ENCODE data around the gene GLS.

The GLS gene

GRCh38 chr2:190891372-190891771 lies 10.8 kb downstream of the GLS start:
- H3K27ac ChIP-seq (ENCODE audit: low read length, poor library complexity, severe bottlenecking): no peak overlapping the region
- no peak overlapping the region for H3K4me3 ChIP-seq (ENCODE audit: insufficient read depth in 1 of 2, low read depth in 1 of 2, low read length in 2 of 2)
- no peak overlapping the region for H3K18ac ChIP-seq (ENCODE audit: low read depth in 1 of 2, low read length in 2 of 2)
- no peak overlapping the region for H3K4ac ChIP-seq (ENCODE audit: low read depth in 1 of 2, low read length in 2 of 2)
- no peaks in the 10 kb centered on the region for H3K27me3 ChIP-seq (ENCODE audit: control insufficient read depth in 1 of 2, insufficient read depth in 1 of 2, low read length in 2 of 2)
- H4K8ac ChIP-seq (ENCODE audit: low read length): no peak overlapping the region
- no peak overlapping the region for H2BK15ac ChIP-seq (ENCODE audit: low read depth, poor library complexity, severe bottlenecking)
- H2AK5ac ChIP-seq (ENCODE audit: low read length, severe bottlenecking): no peak overlapping the region
- no peaks in the 10 kb centered on the region for H3K9me3 ChIP-seq (ENCODE audit: control insufficient read depth, low read length)
- DNase-seq: no peak
- H2BK5ac ChIP-seq (ENCODE audit: low read depth, low read length, poor library complexity, severe bottlenecking): no peak overlapping the region
- no peaks in the 10 kb centered on the region for H3K4me1 ChIP-seq (ENCODE audit: control insufficient read depth, insufficient read depth, low read depth, low read length)
- H2BK12ac ChIP-seq (ENCODE audit: low read length in 2 of 2): no peak overlapping the region
- no peak overlapping the region for H3K23ac ChIP-seq (ENCODE audit: low read length in 2 of 2)
- no peaks in the 10 kb centered on the region for H3K79me1 ChIP-seq (replicated peaks; ENCODE audit: low read length, poor library complexity, severe bottlenecking)
- no peak overlapping the region for H3K4me2 ChIP-seq (ENCODE audit: low read length, poor library complexity, severe bottlenecking)
- H2BK120ac ChIP-seq (ENCODE audit: low read depth, low read length): no peak overlapping the region
- no peak overlapping the region for H4K91ac ChIP-seq (ENCODE audit: low read length)
- H3K36me3 ChIP-seq (ENCODE audit: control insufficient read depth in 1 of 2, insufficient read depth in 2 of 2, low read depth in 1 of 2, low read length in 2 of 2): peaks cover 0 to 30% of the 10 kb centered on the region in 2 experiments
- no peak overlapping the region for H2AFZ ChIP-seq (ENCODE audit: low read depth, low read length)
- no peak overlapping the region for H3K9ac ChIP-seq (ENCODE audit: low read length)
- H3K14ac ChIP-seq (ENCODE audit: low read length in 2 of 2): no peak overlapping the region

- no peak overlapping the region for H2AFZ ChIP-seq (ENCODE audit: low read depth, low read length)
- WGBS: 100% methylated on average over 1 of the region's 1 CpG
- H3K79me1 ChIP-seq (replicated peaks; ENCODE audit: low read length, poor library complexity, severe bottlenecking): no peaks in the 10 kb centered on the region
- H3K4me1 ChIP-seq (ENCODE audit: control insufficient read depth, insufficient read depth, low read depth, low read length): peaks cover under 1% of the 10 kb centered on the region
- H3K4me3 ChIP-seq (ENCODE audit: insufficient read depth in 1 of 2, low read depth in 1 of 2, low read length in 2 of 2): no peak overlapping the region
- peak overlapping the region; percentile 16 for H3K4me2 ChIP-seq (ENCODE audit: low read length, poor library complexity, severe bottlenecking)
- H3K27me3 ChIP-seq (ENCODE audit: control insufficient read depth in 1 of 2, insufficient read depth in 1 of 2, low read length in 2 of 2): no peaks in the 10 kb centered on the region
- H3K36me3 ChIP-seq (ENCODE audit: control insufficient read depth in 1 of 2, insufficient read depth in 2 of 2, low read depth in 1 of 2, low read length in 2 of 2): peaks cover 0 to 35% of the 10 kb centered on the region in 2 experiments
- no peak overlapping the region for H3K14ac ChIP-seq (ENCODE audit: low read length in 2 of 2)
- no peak overlapping the region for H4K91ac ChIP-seq (ENCODE audit: low read length)
- DNase-seq: no peak
- H3K9ac ChIP-seq (ENCODE audit: low read length): no peak overlapping the region
- no peak overlapping the region for H3K27ac ChIP-seq (ENCODE audit: low read length, poor library complexity, severe bottlenecking)
- H2BK120ac ChIP-seq (ENCODE audit: low read depth, low read length): no peak overlapping the region
- no peak overlapping the region for H3K23ac ChIP-seq (ENCODE audit: low read length in 2 of 2)
- no peak overlapping the region for H2BK12ac ChIP-seq (ENCODE audit: low read length in 2 of 2)
- H3K4ac ChIP-seq (ENCODE audit: low read depth in 1 of 2, low read length in 2 of 2): no peak overlapping the region
- H4K8ac ChIP-seq (ENCODE audit: low read length): no peak overlapping the region
- no peak overlapping the region for H2BK15ac ChIP-seq (ENCODE audit: low read depth, poor library complexity, severe bottlenecking)
- no peak overlapping the region for H2AK5ac ChIP-seq (ENCODE audit: low read length, severe bottlenecking)
- no peak overlapping the region for H2BK5ac ChIP-seq (ENCODE audit: low read depth, low read length, poor library complexity, severe bottlenecking)
- no peaks in the 10 kb centered on the region for H3K9me3 ChIP-seq (ENCODE audit: control insufficient read depth, low read length)
- H3K18ac ChIP-seq (ENCODE audit: low read depth in 1 of 2, low read length in 2 of 2): no peak overlapping the region
Observed at GRCh38 chr2:190891889-190892288, 11.3 kb downstream of the GLS start.

DNA sequence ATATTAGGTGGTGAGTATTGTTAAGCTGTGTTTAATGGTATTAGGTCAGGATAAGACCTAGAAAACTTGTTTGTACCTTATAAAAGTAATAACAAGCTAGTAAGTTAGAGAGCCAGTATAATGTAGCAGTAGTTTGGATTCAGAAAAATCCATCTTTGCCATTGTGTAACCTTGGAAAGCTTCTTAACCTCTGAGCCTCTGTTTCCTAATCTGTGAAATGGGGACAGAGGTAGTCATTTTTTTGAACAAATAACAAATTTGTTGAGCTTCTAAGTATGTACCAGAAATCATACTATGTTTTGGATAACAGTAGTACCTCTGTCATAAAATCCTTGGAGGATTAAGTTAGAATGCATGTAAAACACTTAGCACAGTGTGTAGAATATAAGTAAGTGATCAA lies 12.5 kb downstream of the GLS start:
- Histone ChIP-seq H3K4me1 (ENCODE audit: control insufficient read depth, insufficient read depth, low read depth, low read length) (peaks cover 2% of the 10 kb centered on the region), H3K79me1 (replicated peaks; ENCODE audit: low read length, poor library complexity, severe bottlenecking) (no peaks in the 10 kb centered on the region)
- DNase-seq: no peak

GRCh38 chr2:190896477-190896876 lies 15.9 kb downstream of the GLS start:
- Histone ChIP-seq H3K36me3 (ENCODE audit: control insufficient read depth in 1 of 2, insufficient read depth in 2 of 2, low read depth in 1 of 2, low read length in 2 of 2) (peaks cover 0 to 67% of the 10 kb centered on the region in 2 experiments), H3K9ac (ENCODE audit: low read length) (no peak overlapping the region), H3K4ac (ENCODE audit: low read depth in 1 of 2, low read length in 2 of 2) (no peak overlapping the region), H3K14ac (ENCODE audit: low read length in 2 of 2) (no peak overlapping the region), H3K4me1 (ENCODE audit: control insufficient read depth, insufficient read depth, low read depth, low read length) (peaks cover 2% of the 10 kb centered on the region), H2BK5ac (ENCODE audit: low read depth, low read length, poor library complexity, severe bottlenecking) (no peak overlapping the region), H3K4me3 (ENCODE audit: insufficient read depth in 1 of 2, low read depth in 1 of 2, low read length in 2 of 2) (no peak overlapping the region), H3K9me3 (ENCODE audit: control insufficient read depth, low read length) (no peaks in the 10 kb centered on the region), H2BK120ac (ENCODE audit: low read depth, low read length) (no peak overlapping the region), H3K27ac (ENCODE audit: low read length, poor library complexity, severe bottlenecking) (no peak overlapping the region), H4K91ac (ENCODE audit: low read length) (no peak overlapping the region), H2AFZ (ENCODE audit: low read depth, low read length) (no peak overlapping the region), H3K23ac (ENCODE audit: low read length in 2 of 2) (no peak overlapping the region), H3K18ac (ENCODE audit: low read depth in 1 of 2, low read length in 2 of 2) (no peak overlapping the region), H2BK15ac (ENCODE audit: low read depth, poor library complexity, severe bottlenecking) (no peak overlapping the region), H4K8ac (ENCODE audit: low read length) (no peak overlapping the region), H3K79me1 (replicated peaks; ENCODE audit: low read length, poor library complexity, severe bottlenecking) (no peaks in the 10 kb centered on the region), H2BK12ac (ENCODE audit: low read length in 2 of 2) (no peak overlapping the region), H2AK5ac (ENCODE audit: low read length, severe bottlenecking) (no peak overlapping the region), H3K27me3 (ENCODE audit: control insufficient read depth in 1 of 2, insufficient read depth in 1 of 2, low read length in 2 of 2) (no peaks in the 10 kb centered on the region), H3K4me2 (ENCODE audit: low read length, poor library complexity, severe bottlenecking) (no peak overlapping the region)
- WGBS: 65% methylated on average over 3 of the region's 4 CpGs
- no peak for DNase-seq

More for the DNA sequence above, 12.5 kb downstream of the GLS start:
- no peaks in the 10 kb centered on the region for H3K27me3 ChIP-seq (ENCODE audit: control insufficient read depth in 1 of 2, insufficient read depth in 1 of 2, low read length in 2 of 2)
- no peak overlapping the region for H3K23ac ChIP-seq (ENCODE audit: low read length in 2 of 2)
- H3K9ac ChIP-seq (ENCODE audit: low read length): no peak overlapping the region
- no peak overlapping the region for H3K14ac ChIP-seq (ENCODE audit: low read length in 2 of 2)
- H2AK5ac ChIP-seq (ENCODE audit: low read length, severe bottlenecking): no peak overlapping the region
- no peak overlapping the region for H4K8ac ChIP-seq (ENCODE audit: low read length)
- no peak overlapping the region for H3K18ac ChIP-seq (ENCODE audit: low read depth in 1 of 2, low read length in 2 of 2)
- H4K91ac ChIP-seq (ENCODE audit: low read length): no peak overlapping the region
- H3K4me3 ChIP-seq (ENCODE audit: insufficient read depth in 1 of 2, low read depth in 1 of 2, low read length in 2 of 2): no peak overlapping the region
- no peak overlapping the region for H2BK5ac ChIP-seq (ENCODE audit: low read depth, low read length, poor library complexity, severe bottlenecking)
- no peak overlapping the region for H3K27ac ChIP-seq (ENCODE audit: low read length, poor library complexity, severe bottlenecking)
- no peak overlapping the region for H2AFZ ChIP-seq (ENCODE audit: low read depth, low read length)
- no peak overlapping the region for H2BK15ac ChIP-seq (ENCODE audit: low read depth, poor library complexity, severe bottlenecking)
- no peak overlapping the region for H2BK12ac ChIP-seq (ENCODE audit: low read length in 2 of 2)
- H2BK120ac ChIP-seq (ENCODE audit: low read depth, low read length): no peak overlapping the region
- H3K4me2 ChIP-seq (ENCODE audit: low read length, poor library complexity, severe bottlenecking): no peak overlapping the region
- H3K36me3 ChIP-seq (ENCODE audit: control insufficient read depth in 1 of 2, insufficient read depth in 2 of 2, low read depth in 1 of 2, low read length in 2 of 2): peaks cover 0 to 48% of the 10 kb centered on the region in 2 experiments
- H3K4ac ChIP-seq (ENCODE audit: low read depth in 1 of 2, low read length in 2 of 2): no peak overlapping the region
- H3K9me3 ChIP-seq (ENCODE audit: control insufficient read depth, low read length): no peaks in the 10 kb centered on the region

Measured in mesenchymal stem cell (in vitro differentiated cells and primary cell).